Measurements from ENCODE around the gene SGMS1.
"Not testable (repeated sequence)": the region's sequence is repeated elsewhere in the genome, so short reads cannot be mapped to it uniquely, and the experiment has no call there.

SGMS1 gene

DNA sequence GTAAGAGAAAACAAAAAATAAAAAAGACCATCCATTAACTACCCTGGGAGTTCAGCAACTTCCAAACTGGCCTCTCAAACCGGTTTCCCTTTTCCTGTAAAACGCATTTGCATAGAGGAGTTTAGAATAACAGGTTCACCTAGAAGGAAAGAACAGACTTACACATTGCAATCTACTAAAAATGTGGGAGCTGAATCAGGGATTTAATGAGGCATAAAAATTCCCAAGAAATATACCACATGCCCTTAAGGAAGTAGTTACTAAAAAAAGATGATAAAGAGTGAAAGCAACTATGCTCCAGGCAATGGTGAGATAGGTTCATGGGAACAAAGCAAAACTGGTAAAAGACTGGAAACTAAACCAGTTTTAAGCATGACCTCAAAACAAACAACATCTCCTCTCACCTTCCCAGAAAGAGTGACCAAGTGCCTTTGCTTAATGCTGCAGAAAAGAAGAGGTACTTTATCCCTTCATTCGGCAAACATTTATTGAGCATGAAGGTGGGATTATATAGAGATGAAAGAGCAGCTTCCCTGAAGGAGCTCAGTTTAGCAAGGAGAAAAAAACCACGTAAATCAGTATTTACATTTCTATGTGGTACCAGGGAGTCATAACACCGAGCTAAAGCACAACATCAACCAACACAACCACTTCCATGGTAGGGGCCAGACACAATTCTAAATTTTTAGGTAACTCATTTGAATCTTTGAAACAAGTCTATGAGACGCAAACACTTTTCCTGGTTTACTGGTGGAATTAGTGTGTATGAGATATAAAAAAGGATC, 152.8 kb downstream of the SGMS1 start:
- Mint-ChIP-seq H3K27me3 (ENCODE audit: low read depth) (no peaks in the 10 kb centered on the region), H3K4me1 (ENCODE audit: low read depth) (peaks cover 25% of the 10 kb centered on the region), H3K27ac (no peak overlapping the region), H3K4me3 (no peak overlapping the region), H3K9me3 (peaks cover 3% of the 10 kb centered on the region), H3K36me3 (ENCODE audit: low read depth) (peaks cover 3% of the 10 kb centered on the region)

DNA sequence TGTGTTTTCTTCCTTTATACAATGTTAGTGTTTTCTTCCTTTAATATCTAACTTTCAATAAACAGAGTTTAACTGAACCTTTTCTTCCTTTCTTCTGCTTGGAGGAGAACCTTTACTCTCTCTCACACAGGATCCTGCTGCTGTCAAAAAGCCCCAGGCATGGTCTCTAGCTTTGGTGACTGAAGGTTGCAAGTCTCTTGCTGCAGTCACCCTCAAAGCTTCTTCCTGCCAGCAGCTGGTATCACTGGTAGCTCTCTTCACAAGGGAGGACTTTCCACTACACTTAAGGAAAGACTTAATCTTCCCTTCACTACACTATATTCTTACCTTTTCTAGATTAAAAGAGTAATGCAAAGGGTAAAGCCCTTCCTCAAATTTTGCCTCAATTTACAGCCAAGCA, 153.4 kb downstream of the SGMS1 start:
- no peak overlapping the region for H3K4me3 Mint-ChIP-seq
- peaks cover 25% of the 10 kb centered on the region for H3K4me1 Mint-ChIP-seq (ENCODE audit: low read depth)

DNA sequence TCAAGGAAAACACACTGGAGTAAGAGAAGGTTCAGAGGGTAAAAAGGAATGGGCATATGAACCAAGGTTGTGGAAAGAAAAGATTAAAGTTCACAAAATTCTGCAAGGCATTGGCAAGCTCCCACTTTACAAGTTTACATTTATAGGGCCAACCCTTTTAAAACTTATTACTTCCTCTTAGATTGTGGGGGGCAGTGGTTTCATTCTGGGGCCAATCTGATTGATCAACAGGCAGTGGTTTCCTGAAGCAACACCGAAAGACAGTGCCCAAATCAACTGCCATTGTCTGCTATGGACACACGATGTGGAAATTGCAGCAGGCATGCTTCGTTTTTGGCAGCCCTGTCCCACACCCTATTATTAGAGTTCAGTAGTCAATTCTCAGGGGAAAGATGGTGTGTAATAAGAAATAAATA, 154.0 kb downstream of the SGMS1 start:
- Mint-ChIP-seq H3K9me3 (no peaks in the 10 kb centered on the region), H3K4me3 (no peak overlapping the region), H3K27ac (no peak overlapping the region), H3K4me1 (ENCODE audit: low read depth) (peaks cover 25% of the 10 kb centered on the region), H3K36me3 (ENCODE audit: low read depth) (peaks cover 3% of the 10 kb centered on the region), H3K27me3 (ENCODE audit: low read depth) (no peaks in the 10 kb centered on the region)

More for the DNA sequence above, 153.4 kb downstream of the SGMS1 start:
- H3K27me3 Mint-ChIP-seq (ENCODE audit: low read depth), result no peaks in the 10 kb centered on the region
- peaks cover 3% of the 10 kb centered on the region for H3K9me3 Mint-ChIP-seq
- H3K27ac Mint-ChIP-seq, result no peak overlapping the region
- peaks cover 3% of the 10 kb centered on the region for H3K36me3 Mint-ChIP-seq (ENCODE audit: low read depth)

DNA sequence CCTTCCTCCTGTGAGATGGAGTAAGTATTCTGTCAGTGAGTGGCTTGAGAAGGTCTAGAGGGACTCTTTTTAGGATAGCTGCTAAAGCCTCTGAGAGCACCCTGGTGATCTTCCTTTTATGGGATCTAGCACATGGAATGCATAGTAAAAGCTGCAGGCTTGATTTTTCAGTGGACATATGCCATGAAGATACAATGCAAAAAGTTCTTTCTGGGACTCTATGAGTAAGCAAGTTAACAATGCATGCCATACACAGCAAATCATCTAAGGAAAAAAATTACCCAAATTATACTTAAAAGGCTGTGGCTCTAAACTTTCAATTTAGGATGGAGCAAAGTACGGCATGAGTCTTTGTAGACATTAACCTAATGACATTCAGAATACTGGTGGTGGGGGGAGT, 154.5 kb downstream of the SGMS1 start:
- Mint-ChIP-seq H3K4me3 (no peak overlapping the region), H3K27me3 (ENCODE audit: low read depth) (no peaks in the 10 kb centered on the region), H3K36me3 (ENCODE audit: low read depth) (peaks cover 3% of the 10 kb centered on the region), H3K4me1 (ENCODE audit: low read depth) (peaks cover 23% of the 10 kb centered on the region), H3K9me3 (no peaks in the 10 kb centered on the region), H3K27ac (no peak overlapping the region)

DNA sequence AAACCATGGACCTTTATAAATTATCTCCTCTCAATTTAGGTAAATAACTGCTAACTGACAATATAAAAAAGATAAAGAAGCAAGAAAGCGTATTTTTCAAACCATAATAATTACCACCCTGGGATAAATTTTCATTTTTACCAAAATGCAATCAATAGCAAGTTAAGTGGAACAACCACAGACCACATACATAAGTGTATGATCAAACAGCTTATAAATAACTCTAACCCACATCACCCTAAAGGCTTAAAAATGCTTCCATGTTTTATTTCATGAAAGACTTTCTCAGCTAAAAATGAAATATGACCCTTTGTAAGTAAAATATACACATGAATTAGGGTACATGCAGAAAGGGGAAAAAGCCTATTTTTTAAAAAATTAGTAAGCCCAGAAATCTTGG, 156.5 kb downstream of the SGMS1 start:
- Mint-ChIP-seq H3K27me3 (ENCODE audit: low read depth) (no peaks in the 10 kb centered on the region), H3K4me1 (ENCODE audit: low read depth) (peaks cover 27% of the 10 kb centered on the region), H3K9me3 (no peaks in the 10 kb centered on the region), H3K36me3 (ENCODE audit: low read depth) (peaks cover 2% of the 10 kb centered on the region), H3K27ac (no peak overlapping the region), H3K4me3 (no peak overlapping the region)

DNA sequence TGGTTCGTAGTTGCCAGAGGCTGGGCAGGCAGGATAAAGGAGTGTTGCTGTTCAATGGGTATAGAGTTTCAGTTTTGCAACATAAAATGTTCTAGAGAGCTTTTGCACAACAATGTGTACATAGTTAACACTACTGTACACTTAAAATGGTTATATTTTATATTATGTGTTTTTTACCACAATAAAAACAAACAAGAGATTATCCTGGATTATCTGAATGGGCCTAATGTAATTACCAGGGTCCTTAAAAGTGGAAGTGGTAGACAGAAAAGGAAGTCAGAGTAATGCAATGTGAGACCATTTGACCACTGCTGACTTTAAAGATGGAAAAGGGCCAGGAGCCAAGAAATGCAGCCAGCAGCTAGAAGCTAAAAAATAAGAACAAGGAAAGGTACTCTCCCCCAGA, 159.7 kb downstream of the SGMS1 start:
- H3K27me3 Mint-ChIP-seq (ENCODE audit: low read depth), result no peaks in the 10 kb centered on the region
- peaks cover 10% of the 10 kb centered on the region for H3K36me3 Mint-ChIP-seq (ENCODE audit: low read depth)
- no peaks in the 10 kb centered on the region for H3K9me3 Mint-ChIP-seq
- no peak overlapping the region for H3K4me3 Mint-ChIP-seq
- peaks cover 14% of the 10 kb centered on the region for H3K4me1 Mint-ChIP-seq (ENCODE audit: low read depth)
- no peak overlapping the region for H3K27ac Mint-ChIP-seq

DNA sequence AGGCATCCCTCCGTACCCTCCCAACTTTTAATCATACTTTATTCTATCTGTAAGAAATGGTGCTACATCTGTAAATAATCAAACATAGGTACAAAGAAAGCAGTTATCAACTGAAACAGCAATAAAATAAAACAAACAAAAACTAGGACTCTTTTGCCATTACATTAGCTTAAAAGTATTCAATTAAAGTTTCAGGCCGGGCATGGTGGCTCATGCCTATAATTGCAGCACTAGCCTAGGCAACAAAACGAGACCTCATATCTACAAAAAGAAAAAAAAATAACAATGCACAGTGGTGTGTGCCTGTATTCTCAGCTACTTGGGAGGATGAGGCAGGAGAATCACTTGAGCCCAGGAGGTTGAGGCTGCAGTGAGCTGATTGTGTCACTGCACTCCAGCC, 161.9 kb downstream of the SGMS1 start:
- Mint-ChIP-seq H3K27me3 (ENCODE audit: low read depth) (no peaks in the 10 kb centered on the region), H3K36me3 (ENCODE audit: low read depth) (peaks cover 10% of the 10 kb centered on the region), H3K4me3 (no peak overlapping the region), H3K27ac (no peak overlapping the region), H3K4me1 (ENCODE audit: low read depth) (peaks cover 4% of the 10 kb centered on the region), H3K9me3 (no peaks in the 10 kb centered on the region)

DNA sequence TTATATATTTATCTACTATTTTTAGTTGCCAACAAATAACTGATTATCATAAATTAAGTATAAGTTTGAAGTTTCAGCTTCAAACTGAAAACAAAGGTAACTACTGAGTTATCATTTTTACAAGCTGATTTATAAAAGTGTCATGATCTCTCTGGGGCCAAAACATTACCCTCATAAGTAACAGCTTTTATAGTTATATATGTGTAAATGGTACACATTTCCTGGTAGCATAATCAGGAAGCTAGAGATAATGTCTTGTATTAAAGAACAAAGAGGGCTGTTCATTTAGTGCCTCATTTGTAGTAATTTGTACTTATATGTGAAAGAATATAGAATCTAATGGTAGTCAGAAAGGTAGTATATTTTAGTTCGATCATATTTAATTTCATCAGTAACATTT, 162.6 kb downstream of the SGMS1 start:
- H3K9me3 Mint-ChIP-seq, result no peaks in the 10 kb centered on the region
- H3K4me3 Mint-ChIP-seq, result no peak overlapping the region
- peaks cover 10% of the 10 kb centered on the region for H3K36me3 Mint-ChIP-seq (ENCODE audit: low read depth)
- no peaks in the 10 kb centered on the region for H3K27me3 Mint-ChIP-seq (ENCODE audit: low read depth)
- H3K4me1 Mint-ChIP-seq (ENCODE audit: low read depth), result peaks cover 6% of the 10 kb centered on the region
- H3K27ac Mint-ChIP-seq, result no peak overlapping the region

DNA sequence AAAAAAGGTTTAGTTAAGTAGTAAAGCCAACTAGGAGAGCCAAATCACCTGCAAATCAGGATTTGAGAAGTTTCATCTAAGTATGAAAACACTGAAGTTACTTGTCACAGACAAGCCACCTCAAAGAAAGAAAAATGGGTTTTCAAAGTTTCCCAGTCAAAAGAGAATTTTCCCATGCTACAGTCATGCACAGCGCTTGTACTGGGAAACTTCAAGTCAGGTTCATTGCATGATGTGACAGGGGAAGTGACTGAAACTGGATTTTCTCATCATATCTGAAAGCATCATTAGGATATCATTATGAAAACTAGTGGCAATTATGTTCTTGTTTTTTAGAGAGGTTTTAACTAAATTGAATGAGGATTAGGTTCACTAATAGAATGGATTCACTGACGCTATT, 167.0 kb downstream of the SGMS1 start:
- Mint-ChIP-seq H3K9me3 (no peaks in the 10 kb centered on the region), H3K36me3 (ENCODE audit: low read depth) (peaks cover 12% of the 10 kb centered on the region), H3K4me3 (no peak overlapping the region), H3K4me1 (ENCODE audit: low read depth) (peaks cover 4% of the 10 kb centered on the region), H3K27ac (no peak overlapping the region), H3K27me3 (ENCODE audit: low read depth) (no peaks in the 10 kb centered on the region)

DNA sequence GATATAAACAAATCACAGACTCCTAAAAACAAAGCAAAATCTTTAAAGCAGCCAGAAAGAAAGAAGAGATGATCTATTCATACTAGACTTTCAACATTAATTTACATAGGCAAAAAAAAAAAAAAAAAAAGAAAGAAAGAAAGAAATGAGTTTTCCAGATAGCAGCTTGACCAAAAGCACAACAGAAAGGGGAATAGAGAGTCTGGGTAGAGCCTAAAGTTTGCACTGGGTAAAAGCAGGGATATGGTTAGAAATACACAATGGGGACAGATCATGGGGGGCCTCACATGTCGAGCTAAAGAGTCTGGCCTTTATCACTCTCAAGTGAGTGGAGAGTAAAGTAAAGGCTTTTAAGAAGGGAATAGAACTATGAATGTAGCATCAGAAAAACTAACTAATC, 169.8 kb downstream of the SGMS1 start:
- H3K9me3 Mint-ChIP-seq, result no peaks in the 10 kb centered on the region
- peaks cover 6% of the 10 kb centered on the region for H3K36me3 Mint-ChIP-seq (ENCODE audit: low read depth)
- no peak overlapping the region for H3K4me3 Mint-ChIP-seq
- peaks cover 10% of the 10 kb centered on the region for H3K4me1 Mint-ChIP-seq (ENCODE audit: low read depth)
- H3K27ac Mint-ChIP-seq, result no peak overlapping the region
- no peaks in the 10 kb centered on the region for H3K27me3 Mint-ChIP-seq (ENCODE audit: low read depth)

DNA sequence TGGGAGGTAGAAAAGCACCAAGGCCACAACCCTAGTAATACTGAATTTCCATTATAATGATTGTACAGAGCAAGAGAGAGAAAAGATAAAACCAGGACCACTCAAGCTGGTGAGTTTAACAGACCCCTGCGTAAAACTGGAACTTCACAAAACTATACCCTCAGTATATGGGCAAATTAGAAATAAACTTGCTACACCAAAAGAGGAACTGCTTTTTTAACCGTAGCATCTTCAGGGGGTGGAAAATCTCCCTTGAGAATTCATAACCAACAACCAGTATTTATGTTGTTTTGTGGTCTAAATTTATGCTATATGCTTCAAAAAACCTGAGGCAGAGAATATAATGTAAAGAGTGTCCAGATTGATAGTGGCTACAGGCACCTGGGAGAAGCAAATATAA, 171.2 kb downstream of the SGMS1 start:
- Mint-ChIP-seq H3K4me1 (ENCODE audit: low read depth) (peaks cover 13% of the 10 kb centered on the region), H3K9me3 (no peaks in the 10 kb centered on the region), H3K4me3 (no peak overlapping the region), H3K27ac (no peak overlapping the region), H3K27me3 (ENCODE audit: low read depth) (no peaks in the 10 kb centered on the region), H3K36me3 (ENCODE audit: low read depth) (peaks cover 8% of the 10 kb centered on the region)

DNA sequence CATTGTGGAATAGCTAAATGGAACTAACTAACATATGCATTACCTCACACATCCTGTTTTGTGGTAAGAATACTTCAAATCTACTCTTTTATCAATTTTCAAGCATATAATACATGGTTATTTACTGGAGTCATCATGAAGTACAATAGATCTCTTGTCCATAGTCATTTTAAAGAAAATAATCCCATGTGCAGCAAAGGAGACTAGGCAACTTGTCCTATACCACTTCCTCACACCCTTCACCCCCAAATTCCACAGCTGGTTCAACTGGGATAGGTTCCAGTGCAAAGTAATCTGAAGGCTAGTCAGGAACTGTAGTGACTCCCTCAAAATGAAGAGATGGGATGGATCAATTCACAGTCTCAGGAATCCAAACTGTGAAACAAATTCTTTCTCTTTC, 176.1 kb downstream of the SGMS1 start:
- peaks cover 19% of the 10 kb centered on the region for H3K36me3 Mint-ChIP-seq (ENCODE audit: low read depth)
- H3K4me1 Mint-ChIP-seq (ENCODE audit: low read depth), result peaks cover 13% of the 10 kb centered on the region
- H3K4me3 Mint-ChIP-seq, result no peak overlapping the region
- H3K27ac Mint-ChIP-seq, result no peak overlapping the region
- H3K9me3 Mint-ChIP-seq, result peaks cover 12% of the 10 kb centered on the region
- H3K27me3 Mint-ChIP-seq (ENCODE audit: low read depth), result no peaks in the 10 kb centered on the region

DNA sequence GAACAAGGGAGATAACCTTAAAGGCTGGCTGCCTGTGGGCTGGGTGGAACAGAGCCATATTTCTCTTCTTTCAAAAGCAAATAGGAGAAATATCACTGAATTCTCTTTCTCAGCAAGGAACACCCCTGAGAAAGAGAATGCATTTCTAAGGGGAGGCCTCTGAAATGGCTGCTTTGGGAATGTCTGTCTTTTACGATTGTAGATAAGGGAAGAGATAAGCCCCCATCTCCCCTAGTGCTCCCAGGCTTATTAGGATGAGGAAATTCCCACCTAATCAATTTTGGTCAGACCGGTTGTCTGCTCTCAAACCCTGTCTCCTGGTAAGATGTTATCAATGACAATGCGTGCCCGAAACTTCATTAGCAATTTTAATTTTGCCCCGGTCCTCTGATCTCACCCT, 178.0 kb downstream of the SGMS1 start:
- peaks cover 15% of the 10 kb centered on the region for H3K4me1 Mint-ChIP-seq (ENCODE audit: low read depth)
- H3K27me3 Mint-ChIP-seq (ENCODE audit: low read depth); H3K27ac Mint-ChIP-seq; H3K4me3 Mint-ChIP-seq: not testable (repeated sequence)
- peaks cover 12% of the 10 kb centered on the region for H3K9me3 Mint-ChIP-seq
- peaks cover 19% of the 10 kb centered on the region for H3K36me3 Mint-ChIP-seq (ENCODE audit: low read depth)

DNA sequence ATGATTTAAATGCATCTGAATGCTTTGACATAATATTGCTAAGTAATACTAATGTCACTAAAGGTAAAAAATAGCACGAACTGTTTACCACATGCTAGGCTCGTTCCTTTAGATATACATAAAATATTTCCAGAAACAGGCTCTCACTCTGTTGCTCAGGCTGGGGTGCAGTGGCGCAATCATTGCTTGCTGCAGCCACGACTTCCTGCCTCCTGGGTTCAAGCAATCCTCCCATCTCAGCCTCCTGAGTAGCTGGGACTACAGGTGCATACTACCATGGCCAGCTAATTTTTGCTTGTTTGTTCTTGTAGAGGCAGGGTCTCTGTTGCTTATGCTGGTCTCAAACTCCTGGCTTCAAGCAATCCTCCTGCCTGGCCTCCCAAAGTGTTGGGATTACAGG, 183.3 kb downstream of the SGMS1 start:
- H3K27ac Mint-ChIP-seq, result no peak overlapping the region
- H3K36me3 Mint-ChIP-seq (ENCODE audit: low read depth), result peaks cover 10% of the 10 kb centered on the region
- no peak overlapping the region for H3K4me3 Mint-ChIP-seq
- no peaks in the 10 kb centered on the region for H3K27me3 Mint-ChIP-seq (ENCODE audit: low read depth)
- H3K4me1 Mint-ChIP-seq (ENCODE audit: low read depth), result peaks cover 23% of the 10 kb centered on the region
- peaks cover 2% of the 10 kb centered on the region for H3K9me3 Mint-ChIP-seq

DNA sequence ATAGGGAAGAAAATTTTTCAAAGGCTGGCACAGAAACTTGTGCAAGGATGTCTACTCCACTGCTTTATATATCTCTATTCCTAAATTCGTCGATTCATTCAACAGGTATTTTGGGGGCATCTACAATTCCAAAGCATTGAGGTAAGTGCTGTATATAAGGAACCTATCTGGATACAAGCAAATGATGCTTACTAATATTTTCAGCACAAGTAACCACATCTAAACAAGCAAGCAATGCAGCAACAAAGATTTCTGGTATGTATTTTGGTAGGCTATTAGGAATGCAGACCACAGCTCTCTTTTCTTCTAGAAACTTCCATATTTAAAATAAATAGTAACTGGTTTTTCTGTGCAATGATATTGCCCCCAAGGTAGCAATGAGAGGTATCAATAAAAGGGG, 183.9 kb downstream of the SGMS1 start:
- Mint-ChIP-seq H3K4me3 (no peak overlapping the region), H3K36me3 (ENCODE audit: low read depth) (peaks cover 9% of the 10 kb centered on the region), H3K9me3 (no peaks in the 10 kb centered on the region), H3K27ac (no peak overlapping the region), H3K4me1 (ENCODE audit: low read depth) (peaks cover 23% of the 10 kb centered on the region), H3K27me3 (ENCODE audit: low read depth) (no peaks in the 10 kb centered on the region)

DNA sequence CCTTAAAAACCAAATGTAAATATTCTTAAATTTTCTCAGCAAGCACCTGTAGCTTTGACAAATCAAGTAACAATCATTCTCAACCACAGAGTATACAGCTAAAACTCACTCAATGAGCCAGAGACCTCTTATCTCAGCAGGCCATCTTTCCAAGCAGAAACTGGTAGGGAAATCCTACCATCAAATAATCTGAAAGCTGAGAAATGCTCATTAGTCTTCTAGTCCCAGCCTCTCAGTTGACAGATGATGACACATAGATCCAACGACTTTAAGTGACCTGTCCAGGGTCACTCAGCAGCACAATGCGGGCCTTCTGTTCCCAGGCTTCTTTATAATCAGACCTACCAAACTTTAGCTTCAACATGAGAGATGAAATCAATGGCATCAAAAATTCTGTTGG, 184.6 kb downstream of the SGMS1 start:
- no peaks in the 10 kb centered on the region for H3K27me3 Mint-ChIP-seq (ENCODE audit: low read depth)
- no peaks in the 10 kb centered on the region for H3K9me3 Mint-ChIP-seq
- H3K36me3 Mint-ChIP-seq (ENCODE audit: low read depth), result peaks cover 10% of the 10 kb centered on the region
- peaks cover 25% of the 10 kb centered on the region for H3K4me1 Mint-ChIP-seq (ENCODE audit: low read depth)
- no peak overlapping the region for H3K4me3 Mint-ChIP-seq
- H3K27ac Mint-ChIP-seq, result no peak overlapping the region

All from T-helper 1 cell treated with Interleukin-12 subunit alpha and Interleukin-12 subunit beta and Interleukin-4 antibody, amounts not matched to agents 30 μg/mL and 1 μg/mL, for 36 hours (primary cell).